HEK293 (cell line): ENCODE measurements around the gene MED6.

Experiments
- BCL11A ChIP-seq: fragments of 450-650 bp; formaldehyde crosslinking; IDR thresholded peaks from 2 replicates; pipeline ENCODE4 v1.5.1; 2016; ENCODE audit warnings: low read depth, missing biosample characterization, missing genetic modification characterization
- GLIS2 ChIP-seq: fragments of 450-650 bp; formaldehyde crosslinking; IDR thresholded peaks from 2 replicates; pipeline ENCODE4 v1.5.1; 2016; ENCODE audit warnings: missing biosample characterization, missing genetic modification characterization
- KLF17 ChIP-seq: fragments of 450-650 bp; formaldehyde crosslinking; IDR thresholded peaks from 2 replicates; pipeline ENCODE4 v1.5.1; 2016; ENCODE audit warnings: missing biosample characterization, missing genetic modification characterization
- OSR2 ChIP-seq: fragments of 450-650 bp; formaldehyde crosslinking; IDR thresholded peaks from 2 replicates; pipeline ENCODE4 v1.5.1; 2016; ENCODE audit warnings: missing biosample characterization, missing genetic modification characterization
- OVOL3 ChIP-seq: fragments of 450-650 bp; formaldehyde crosslinking; IDR thresholded peaks from 2 replicates; pipeline ENCODE4 v1.5.1; 2016; ENCODE audit warnings: missing biosample characterization, missing genetic modification characterization
- SALL2 ChIP-seq: fragments of 450-650 bp; formaldehyde crosslinking; IDR thresholded peaks from 2 replicates; pipeline ENCODE4 v1.5.0; 2017; ENCODE audit warnings: missing biosample characterization, mild to moderate bottlenecking, missing genetic modification characterization, borderline replicate concordance
- YY2 ChIP-seq: fragments of 450-650 bp; formaldehyde crosslinking; IDR thresholded peaks from 2 replicates; pipeline ENCODE4 v1.5.1; 2016; ENCODE audit warnings: missing biosample characterization, missing genetic modification characterization
- ZBTB10 ChIP-seq: fragments of 450-650 bp; formaldehyde crosslinking; IDR thresholded peaks from 2 replicates; pipeline ENCODE4 v1.5.1; 2016; ENCODE audit warnings: missing biosample characterization, missing genetic modification characterization
- ZBTB7A ChIP-seq: fragments of 450-650 bp; formaldehyde crosslinking; IDR thresholded peaks from 2 replicates; pipeline ENCODE4 v1.5.1; 2016; ENCODE audit warnings: low read depth, missing biosample characterization, missing genetic modification characterization
- ZEB2 ChIP-seq: fragments of 450-650 bp; formaldehyde crosslinking; IDR thresholded peaks from 2 replicates; pipeline ENCODE4 v1.5.1; 2016; ENCODE audit warnings: missing biosample characterization, missing genetic modification characterization
- ZNF184 ChIP-seq: fragments of 450-650 bp; IDR thresholded peaks from 2 replicates; pipeline ENCODE4 v1.5.1; 2018; ENCODE audit warnings: missing biosample characterization, mild to moderate bottlenecking, missing genetic modification characterization
- ZNF2 ChIP-seq: fragments of 450-650 bp; formaldehyde crosslinking; IDR thresholded peaks from 2 replicates; pipeline ENCODE4 v1.5.1; 2016; ENCODE audit warnings: missing biosample characterization, missing genetic modification characterization
- ZNF202 ChIP-seq: fragments of 450-650 bp; formaldehyde crosslinking; IDR thresholded peaks from 2 replicates; pipeline ENCODE4 v1.5.1; 2016; ENCODE audit warnings: missing biosample characterization, missing genetic modification characterization, borderline replicate concordance
- ZNF24 ChIP-seq: fragments of 450-650 bp; formaldehyde crosslinking; IDR thresholded peaks from 2 replicates; pipeline ENCODE4 v1.5.1; 2016; ENCODE audit warnings: missing biosample characterization, missing genetic modification characterization
- ZNF292 ChIP-seq: fragments of 450-650 bp; formaldehyde crosslinking; IDR thresholded peaks from 2 replicates; pipeline ENCODE4 v1.5.1; 2016; ENCODE audit warnings: low read depth, missing biosample characterization, missing genetic modification characterization, borderline replicate concordance
- ZNF362 ChIP-seq: fragments of 450-650 bp; formaldehyde crosslinking; IDR thresholded peaks from 2 replicates; pipeline ENCODE4 v1.5.1; 2016; ENCODE audit warnings: missing biosample characterization, missing genetic modification characterization
- ZNF391 ChIP-seq: fragments of 450-650 bp; formaldehyde crosslinking; IDR thresholded peaks from 2 replicates; pipeline ENCODE4 v1.5.1; 2016; ENCODE audit warnings: low read depth, missing biosample characterization, missing genetic modification characterization, borderline replicate concordance
- ZNF404 ChIP-seq: fragments of 450-650 bp; formaldehyde crosslinking; IDR thresholded peaks from 2 replicates; pipeline ENCODE4 v1.5.1; 2017; ENCODE audit warnings: missing biosample characterization, missing genetic modification characterization
- ZNF426 ChIP-seq: fragments of 450-650 bp; formaldehyde crosslinking; IDR thresholded peaks from 2 replicates; pipeline ENCODE4 v1.5.1; 2017; ENCODE audit warnings: missing biosample characterization, missing genetic modification characterization, mild to moderate bottlenecking, inconsistent platforms, moderate library complexity
- ZNF48 ChIP-seq: fragments of 450-650 bp; formaldehyde crosslinking; IDR thresholded peaks from 2 replicates; pipeline ENCODE4 v1.5.1; 2016; ENCODE audit warnings: missing biosample characterization, missing genetic modification characterization
- ZNF558 ChIP-seq: fragments of 450-650 bp; formaldehyde crosslinking; IDR thresholded peaks from 2 replicates; pipeline ENCODE4 v1.5.1; 2016; ENCODE audit warnings: missing biosample characterization, missing genetic modification characterization
- ZNF624 ChIP-seq: fragments of 450-650 bp; formaldehyde crosslinking; IDR thresholded peaks from 2 replicates; pipeline ENCODE4 v1.5.1; 2017; ENCODE audit warnings: missing biosample characterization, missing genetic modification characterization
- ZNF692 ChIP-seq: fragments of 450-650 bp; formaldehyde crosslinking; IDR thresholded peaks from 2 replicates; pipeline ENCODE4 v1.5.1; 2016; ENCODE audit warnings: missing biosample characterization, missing genetic modification characterization
- ZNF785 ChIP-seq: fragments of 450-650 bp; formaldehyde crosslinking; IDR thresholded peaks from 2 replicates; pipeline ENCODE4 v1.5.1; 2016; ENCODE audit warnings: missing biosample characterization, missing genetic modification characterization
- TF ChIP-seq, protein P1 (sequence below): fragments of 450-650 bp; formaldehyde crosslinking; IDR thresholded peaks from 2 replicates; pipeline ENCODE4 v1.5.1; 2016; ENCODE audit warnings: missing biosample characterization, missing genetic modification characterization
- TF ChIP-seq, protein P2 (sequence below): fragments of 450-650 bp; formaldehyde crosslinking; IDR thresholded peaks from 2 replicates; pipeline ENCODE4 v1.5.1; 2016; ENCODE audit warnings: missing biosample characterization, missing genetic modification characterization
- TF ChIP-seq, protein P3 (sequence below): fragments of 450-650 bp; formaldehyde crosslinking; IDR thresholded peaks from 2 replicates; pipeline ENCODE4 v1.5.1; 2016; ENCODE audit warnings: missing biosample characterization, missing genetic modification characterization
- TF ChIP-seq, protein P4 (sequence below): fragments of 450-650 bp; formaldehyde crosslinking; IDR thresholded peaks from 2 replicates; pipeline ENCODE4 v1.5.1; 2016; ENCODE audit warnings: missing biosample characterization, missing genetic modification characterization

Gene MED6

GRCh38 chr14:70641548-70642302, 41.3 kb upstream of the MED6 start, which contains the start of gene TTC9 (continued):
- TF ChIP-seq, protein P1, sequence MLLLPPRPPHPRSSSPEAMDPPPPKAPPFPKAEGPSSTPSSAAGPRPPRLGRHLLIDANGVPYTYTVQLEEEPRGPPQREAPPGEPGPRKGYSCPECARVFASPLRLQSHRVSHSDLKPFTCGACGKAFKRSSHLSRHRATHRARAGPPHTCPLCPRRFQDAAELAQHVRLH (tag by site-specific recombination) = no peak
- TF ChIP-seq ZNF558 = no peak
- no peak for TF ChIP-seq SALL2
- TF ChIP-seq ZBTB10 = 0 out of 2 replicates have a peak, but pooled peaks have one; percentile 9
- no peak for TF ChIP-seq OSR2 (tag by site-specific recombination)
- no peak for TF ChIP-seq BCL11A
- TF ChIP-seq ZEB2 (tag by site-specific recombination) = no peak; the same call in 1 of the 2 replicates
- no peak for TF ChIP-seq ZNF785 (tag by site-specific recombination)
- no peak for TF ChIP-seq KLF17
- no peak for TF ChIP-seq ZNF624 (tag by site-specific recombination)
- 0 out of 2 replicates have a peak, but pooled peaks have one; percentile 31 for TF ChIP-seq ZNF692 (tag by site-specific recombination)
- TF ChIP-seq ZNF391 (tag by site-specific recombination) = no peak
- no peak for TF ChIP-seq YY2 (tag by site-specific recombination)
- TF ChIP-seq ZBTB7A (tag by site-specific recombination) = no peak
- peak; percentile 15; the same call in 1 of the 2 replicates for TF ChIP-seq GLIS2
- TF ChIP-seq ZNF202 (tag by site-specific recombination) = no peak
- TF ChIP-seq, protein P2, sequence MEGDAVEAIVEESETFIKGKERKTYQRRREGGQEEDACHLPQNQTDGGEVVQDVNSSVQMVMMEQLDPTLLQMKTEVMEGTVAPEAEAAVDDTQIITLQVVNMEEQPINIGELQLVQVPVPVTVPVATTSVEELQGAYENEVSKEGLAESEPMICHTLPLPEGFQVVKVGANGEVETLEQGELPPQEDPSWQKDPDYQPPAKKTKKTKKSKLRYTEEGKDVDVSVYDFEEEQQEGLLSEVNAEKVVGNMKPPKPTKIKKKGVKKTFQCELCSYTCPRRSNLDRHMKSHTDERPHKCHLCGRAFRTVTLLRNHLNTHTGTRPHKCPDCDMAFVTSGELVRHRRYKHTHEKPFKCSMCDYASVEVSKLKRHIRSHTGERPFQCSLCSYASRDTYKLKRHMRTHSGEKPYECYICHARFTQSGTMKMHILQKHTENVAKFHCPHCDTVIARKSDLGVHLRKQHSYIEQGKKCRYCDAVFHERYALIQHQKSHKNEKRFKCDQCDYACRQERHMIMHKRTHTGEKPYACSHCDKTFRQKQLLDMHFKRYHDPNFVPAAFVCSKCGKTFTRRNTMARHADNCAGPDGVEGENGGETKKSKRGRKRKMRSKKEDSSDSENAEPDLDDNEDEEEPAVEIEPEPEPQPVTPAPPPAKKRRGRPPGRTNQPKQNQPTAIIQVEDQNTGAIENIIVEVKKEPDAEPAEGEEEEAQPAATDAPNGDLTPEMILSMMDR (tag by site-specific recombination) = no peak
- no peak for TF ChIP-seq ZNF24 (tag by site-specific recombination)
- TF ChIP-seq OVOL3 (tag by site-specific recombination) = no peak
- TF ChIP-seq ZNF292 = no peak
- no peak for TF ChIP-seq ZNF184 (tag by site-specific recombination)
- TF ChIP-seq ZNF2 (tag by site-specific recombination) = no peak
- no peak for TF ChIP-seq ZNF362
- TF ChIP-seq ZNF404 (tag by site-specific recombination) = no peak
- TF ChIP-seq ZNF426 (tag by site-specific recombination) = no peak
- no peak for TF ChIP-seq ZNF48 (tag by site-specific recombination)
- TF ChIP-seq, protein P3, sequence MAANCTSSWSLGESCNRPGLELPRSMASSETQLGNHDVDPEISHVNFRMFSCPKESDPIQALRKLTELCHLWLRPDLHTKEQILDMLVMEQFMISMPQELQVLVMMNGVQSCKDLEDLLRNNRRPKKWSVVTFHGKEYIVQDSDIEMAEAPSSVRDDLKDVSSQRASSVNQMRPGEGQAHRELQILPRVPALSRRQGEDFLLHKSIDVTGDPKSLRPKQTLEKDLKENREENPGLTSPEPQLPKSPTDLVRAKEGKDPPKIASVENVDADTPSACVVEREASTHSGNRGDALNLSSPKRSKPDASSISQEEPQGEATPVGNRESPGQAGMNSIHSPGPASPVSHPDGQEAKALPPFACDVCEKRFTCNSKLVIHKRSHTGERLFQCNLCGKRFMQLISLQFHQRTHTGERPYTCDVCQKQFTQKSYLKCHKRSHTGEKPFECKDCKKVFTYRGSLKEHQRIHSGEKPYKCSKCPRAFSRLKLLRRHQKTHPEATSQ = no peak
- TF ChIP-seq, protein P4, sequence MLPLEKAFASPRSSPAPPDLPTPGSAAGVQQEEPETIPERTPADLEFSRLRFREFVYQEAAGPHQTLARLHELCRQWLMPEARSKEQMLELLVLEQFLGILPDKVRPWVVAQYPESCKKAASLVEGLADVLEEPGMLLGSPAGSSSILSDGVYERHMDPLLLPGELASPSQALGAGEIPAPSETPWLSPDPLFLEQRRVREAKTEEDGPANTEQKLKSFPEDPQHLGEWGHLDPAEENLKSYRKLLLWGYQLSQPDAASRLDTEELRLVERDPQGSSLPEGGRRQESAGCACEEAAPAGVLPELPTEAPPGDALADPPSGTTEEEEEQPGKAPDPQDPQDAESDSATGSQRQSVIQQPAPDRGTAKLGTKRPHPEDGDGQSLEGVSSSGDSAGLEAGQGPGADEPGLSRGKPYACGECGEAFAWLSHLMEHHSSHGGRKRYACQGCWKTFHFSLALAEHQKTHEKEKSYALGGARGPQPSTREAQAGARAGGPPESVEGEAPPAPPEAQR (tag by site-specific recombination) = no peak
